ENCODE results near the gene PSMB3.

The PSMB3 gene

GRCh38 chr17:38709104-38709820 lies 43.3 kb upstream of the PSMB3 start:
- Histone ChIP-seq H3K4me3 (ENCODE audit: insufficient read depth, low read depth, low read length, poor library complexity, severe bottlenecking) (no peak overlapping the region), H3K36me3 (ENCODE audit: control insufficient read depth, insufficient read depth, low read length) (peaks cover 55% of the 10 kb centered on the region), H3K4me1 (ENCODE audit: control insufficient read depth, insufficient read depth, low read length, poor library complexity, severe bottlenecking) (peaks cover 11% of the 10 kb centered on the region), H3K9me3 (ENCODE audit: control insufficient read depth, low read length) (no peaks in the 10 kb centered on the region), H3K27me3 (replicated peaks; ENCODE audit: control insufficient read depth, insufficient read depth, low read length, poor library complexity, severe bottlenecking) (no peaks in the 10 kb centered on the region), H3K27ac (ENCODE audit: insufficient read depth, low read length, poor library complexity, severe bottlenecking) (no peak overlapping the region)
- DNase-seq: no peak

- DNase-seq: no peak
- no peak overlapping the region for H3K4me3 ChIP-seq (ENCODE audit: insufficient read depth, low read depth, low read length, poor library complexity, severe bottlenecking)
- peaks cover 61% of the 10 kb centered on the region for H3K36me3 ChIP-seq (ENCODE audit: control insufficient read depth, insufficient read depth, low read length)
- H3K9me3 ChIP-seq (ENCODE audit: control insufficient read depth, low read length): no peaks in the 10 kb centered on the region
- H3K27ac ChIP-seq (ENCODE audit: insufficient read depth, low read length, poor library complexity, severe bottlenecking): no peak overlapping the region
- H3K4me1 ChIP-seq (ENCODE audit: control insufficient read depth, insufficient read depth, low read length, poor library complexity, severe bottlenecking): peaks cover 11% of the 10 kb centered on the region
- no peaks in the 10 kb centered on the region for H3K27me3 ChIP-seq (replicated peaks; ENCODE audit: control insufficient read depth, insufficient read depth, low read length, poor library complexity, severe bottlenecking)
Measured at GRCh38 chr17:38709864-38710603, 42.5 kb upstream of the PSMB3 start.

- Histone ChIP-seq H3K4me1 (ENCODE audit: control insufficient read depth, insufficient read depth, low read length, poor library complexity, severe bottlenecking) (peaks cover 11% of the 10 kb centered on the region), H3K4me3 (ENCODE audit: insufficient read depth, low read depth, low read length, poor library complexity, severe bottlenecking) (no peak overlapping the region), H3K27ac (ENCODE audit: insufficient read depth, low read length, poor library complexity, severe bottlenecking) (no peak overlapping the region), H3K36me3 (ENCODE audit: control insufficient read depth, insufficient read depth, low read length) (peaks cover 66% of the 10 kb centered on the region), H3K27me3 (replicated peaks; ENCODE audit: control insufficient read depth, insufficient read depth, low read length, poor library complexity, severe bottlenecking) (no peaks in the 10 kb centered on the region), H3K9me3 (ENCODE audit: control insufficient read depth, low read length) (no peaks in the 10 kb centered on the region)
- no peak for DNase-seq
Measured at GRCh38 chr17:38710604-38710962, 42.0 kb upstream of the PSMB3 start.

GRCh38 chr17:38710985-38711384 lies 41.6 kb upstream of the PSMB3 start:
- Histone ChIP-seq H3K27me3 (replicated peaks; ENCODE audit: control insufficient read depth, insufficient read depth, low read length, poor library complexity, severe bottlenecking) (no peaks in the 10 kb centered on the region), H3K4me3 (ENCODE audit: insufficient read depth, low read depth, low read length, poor library complexity, severe bottlenecking) (no peak overlapping the region), H3K36me3 (ENCODE audit: control insufficient read depth, insufficient read depth, low read length) (peaks cover 70% of the 10 kb centered on the region), H3K9me3 (ENCODE audit: control insufficient read depth, low read length) (no peaks in the 10 kb centered on the region), H3K27ac (ENCODE audit: insufficient read depth, low read length, poor library complexity, severe bottlenecking) (no peak overlapping the region), H3K4me1 (ENCODE audit: control insufficient read depth, insufficient read depth, low read length, poor library complexity, severe bottlenecking) (peaks cover 11% of the 10 kb centered on the region)
- DNase-seq: no peak

DNA sequence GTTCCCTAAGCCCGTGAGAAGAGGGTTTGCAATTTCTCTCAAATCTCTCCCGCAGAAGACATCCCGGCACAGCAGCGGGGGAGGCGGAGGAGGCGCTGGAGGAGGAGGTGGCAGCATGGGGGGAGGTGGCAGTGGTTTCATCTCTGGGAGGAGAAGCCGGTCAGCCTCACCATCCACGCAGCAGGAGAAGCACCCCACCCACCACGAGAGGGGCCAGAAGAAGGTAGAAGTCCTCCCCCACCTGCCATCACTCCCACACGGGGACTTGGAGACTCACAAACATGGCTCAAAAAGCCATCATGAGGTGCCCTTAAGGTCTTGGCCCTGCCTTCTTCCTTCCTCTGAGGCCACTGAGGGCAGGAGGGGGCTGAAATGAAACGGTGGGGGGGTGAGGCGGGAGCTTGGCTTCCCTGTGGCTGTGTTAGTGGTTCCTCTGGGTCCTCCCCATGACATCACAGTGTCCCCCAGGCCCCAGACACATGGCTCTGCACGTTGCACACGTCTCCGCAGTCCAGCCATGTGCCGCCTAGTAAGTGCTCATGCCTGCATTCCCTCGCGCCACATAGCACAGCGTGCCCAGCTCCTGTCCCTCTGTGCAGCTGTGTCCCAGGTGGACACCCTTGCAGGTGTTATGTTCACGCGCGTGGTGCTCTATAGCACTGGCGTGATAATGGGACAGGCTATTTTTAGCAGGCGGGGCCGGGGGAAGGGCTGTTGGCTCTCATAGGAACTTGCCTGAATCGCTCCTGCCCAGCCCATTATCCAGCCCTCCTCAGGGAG lies 40.6 kb upstream of the PSMB3 start:
- DNase-seq: no peak
- H3K27me3 ChIP-seq (replicated peaks; ENCODE audit: control insufficient read depth, insufficient read depth, low read length, poor library complexity, severe bottlenecking): no peaks in the 10 kb centered on the region
- peaks cover 6% of the 10 kb centered on the region for H3K4me1 ChIP-seq (ENCODE audit: control insufficient read depth, insufficient read depth, low read length, poor library complexity, severe bottlenecking)
- H3K9me3 ChIP-seq (ENCODE audit: control insufficient read depth, low read length): no peaks in the 10 kb centered on the region
- H3K4me3 ChIP-seq (ENCODE audit: insufficient read depth, low read depth, low read length, poor library complexity, severe bottlenecking): no peak overlapping the region
- H3K27ac ChIP-seq (ENCODE audit: insufficient read depth, low read length, poor library complexity, severe bottlenecking): no peak overlapping the region
- peaks cover 80% of the 10 kb centered on the region for H3K36me3 ChIP-seq (ENCODE audit: control insufficient read depth, insufficient read depth, low read length)

DNA sequence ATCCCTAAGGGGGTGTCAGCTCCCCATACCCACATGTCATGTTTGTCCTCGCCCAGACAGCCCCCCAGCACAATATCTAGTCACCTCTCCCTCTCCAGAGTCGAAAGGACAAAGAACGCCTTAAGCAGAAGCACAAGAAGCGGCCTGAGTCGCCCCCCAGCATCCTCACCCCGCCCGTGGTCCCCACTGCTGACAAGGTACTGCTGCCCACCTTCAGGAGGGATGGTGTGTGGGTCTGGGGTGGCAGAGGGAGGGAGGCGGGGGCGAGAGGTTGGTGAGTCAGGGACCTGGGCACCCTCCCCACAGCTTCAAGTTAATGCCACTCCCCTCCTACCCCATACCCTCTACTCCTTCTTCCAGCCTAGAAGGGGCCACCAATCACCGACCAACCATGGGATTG lies 39.9 kb upstream of the PSMB3 start:
- no peak for DNase-seq
- no peak overlapping the region for H3K4me3 ChIP-seq (ENCODE audit: insufficient read depth, low read depth, low read length, poor library complexity, severe bottlenecking)
- peaks cover 86% of the 10 kb centered on the region for H3K36me3 ChIP-seq (ENCODE audit: control insufficient read depth, insufficient read depth, low read length)
- no peaks in the 10 kb centered on the region for H3K27me3 ChIP-seq (replicated peaks; ENCODE audit: control insufficient read depth, insufficient read depth, low read length, poor library complexity, severe bottlenecking)
- peaks cover under 1% of the 10 kb centered on the region for H3K4me1 ChIP-seq (ENCODE audit: control insufficient read depth, insufficient read depth, low read length, poor library complexity, severe bottlenecking)
- no peak overlapping the region for H3K27ac ChIP-seq (ENCODE audit: insufficient read depth, low read length, poor library complexity, severe bottlenecking)
- no peaks in the 10 kb centered on the region for H3K9me3 ChIP-seq (ENCODE audit: control insufficient read depth, low read length)

DNA sequence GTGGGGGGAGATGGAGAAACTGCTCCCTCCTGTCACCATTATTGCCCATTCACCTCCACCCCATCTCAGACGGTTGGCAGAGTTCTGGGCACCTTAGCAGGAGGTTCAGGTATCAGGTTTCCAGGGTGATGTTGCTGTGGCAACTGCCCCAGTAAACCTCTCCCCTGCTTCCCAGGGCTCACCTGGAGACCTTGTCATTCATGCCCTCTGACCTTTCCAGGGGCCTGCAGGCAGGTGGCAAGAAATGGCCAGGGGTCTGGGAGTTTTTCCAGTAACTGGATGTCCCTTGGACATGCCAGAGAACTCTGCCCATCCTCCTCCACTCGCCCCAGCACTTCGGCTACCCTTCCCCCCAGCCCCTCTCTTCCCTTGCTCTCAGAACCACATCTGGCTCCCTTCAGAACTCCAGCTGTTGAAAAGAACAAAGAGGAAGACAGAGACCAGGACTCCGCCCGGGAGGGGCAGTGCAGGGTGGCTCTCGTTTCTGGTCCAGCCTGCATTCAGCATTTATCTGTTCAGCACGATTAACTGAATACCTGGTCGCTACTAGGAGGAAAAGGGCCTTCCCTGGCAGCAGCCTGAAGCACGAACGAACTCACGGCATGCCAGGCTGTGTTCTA lies 39.0 kb upstream of the PSMB3 start:
- H3K27me3 ChIP-seq (replicated peaks; ENCODE audit: control insufficient read depth, insufficient read depth, low read length, poor library complexity, severe bottlenecking): no peaks in the 10 kb centered on the region
- no peak overlapping the region for H3K4me3 ChIP-seq (ENCODE audit: insufficient read depth, low read depth, low read length, poor library complexity, severe bottlenecking)
- H3K27ac ChIP-seq (ENCODE audit: insufficient read depth, low read length, poor library complexity, severe bottlenecking): no peak overlapping the region
- no peak for DNase-seq
- no peaks in the 10 kb centered on the region for H3K9me3 ChIP-seq (ENCODE audit: control insufficient read depth, low read length)
- no peaks in the 10 kb centered on the region for H3K4me1 ChIP-seq (ENCODE audit: control insufficient read depth, insufficient read depth, low read length, poor library complexity, severe bottlenecking)
- H3K36me3 ChIP-seq (ENCODE audit: control insufficient read depth, insufficient read depth, low read length): peaks cover 93% of the 10 kb centered on the region

DNA sequence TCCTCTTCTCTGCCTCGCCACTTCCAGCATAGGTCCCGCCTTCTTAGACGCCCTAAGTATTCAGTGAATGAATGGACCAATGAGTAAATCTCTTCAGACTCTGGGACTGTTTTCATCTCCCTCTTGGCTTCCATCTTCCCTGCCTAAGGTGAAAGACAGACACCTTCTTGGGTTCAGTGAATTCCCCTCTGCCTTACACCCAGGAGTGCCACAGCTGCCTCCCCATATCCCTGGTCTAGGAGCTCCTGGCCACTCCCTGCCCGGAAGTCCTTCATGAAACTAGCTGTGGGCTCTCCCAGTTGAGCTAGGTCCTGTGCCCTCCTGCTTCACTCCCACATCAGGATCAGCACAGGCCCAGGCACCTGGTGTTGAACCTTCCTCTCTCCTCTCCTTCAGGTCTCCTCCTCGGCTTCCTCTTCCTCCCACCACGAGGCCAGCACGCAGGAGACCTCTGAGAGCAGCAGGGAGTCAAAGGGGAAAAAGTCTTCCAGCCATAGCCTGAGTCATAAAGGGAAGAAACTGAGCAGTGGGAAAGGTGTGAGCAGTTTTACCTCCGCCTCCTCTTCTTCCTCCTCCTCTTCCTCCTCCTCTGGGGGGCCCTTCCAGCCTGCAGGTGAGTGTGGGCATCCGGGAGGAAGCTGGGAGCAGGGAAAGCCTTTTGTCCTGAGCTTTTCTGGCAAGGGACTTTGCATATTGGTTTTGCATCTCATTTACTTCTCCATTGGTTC lies 37.2 kb upstream of the PSMB3 start:
- H3K36me3 ChIP-seq (ENCODE audit: control insufficient read depth, insufficient read depth, low read length): peaks cover 84% of the 10 kb centered on the region
- H3K4me1 ChIP-seq (ENCODE audit: control insufficient read depth, insufficient read depth, low read length, poor library complexity, severe bottlenecking): no peaks in the 10 kb centered on the region
- H3K27me3 ChIP-seq (replicated peaks; ENCODE audit: control insufficient read depth, insufficient read depth, low read length, poor library complexity, severe bottlenecking): no peaks in the 10 kb centered on the region
- H3K9me3 ChIP-seq (ENCODE audit: control insufficient read depth, low read length): no peaks in the 10 kb centered on the region
- DNase-seq: no peak
- no peak overlapping the region for H3K4me3 ChIP-seq (ENCODE audit: insufficient read depth, low read depth, low read length, poor library complexity, severe bottlenecking)
- no peak overlapping the region for H3K27ac ChIP-seq (ENCODE audit: insufficient read depth, low read length, poor library complexity, severe bottlenecking)

DNA sequence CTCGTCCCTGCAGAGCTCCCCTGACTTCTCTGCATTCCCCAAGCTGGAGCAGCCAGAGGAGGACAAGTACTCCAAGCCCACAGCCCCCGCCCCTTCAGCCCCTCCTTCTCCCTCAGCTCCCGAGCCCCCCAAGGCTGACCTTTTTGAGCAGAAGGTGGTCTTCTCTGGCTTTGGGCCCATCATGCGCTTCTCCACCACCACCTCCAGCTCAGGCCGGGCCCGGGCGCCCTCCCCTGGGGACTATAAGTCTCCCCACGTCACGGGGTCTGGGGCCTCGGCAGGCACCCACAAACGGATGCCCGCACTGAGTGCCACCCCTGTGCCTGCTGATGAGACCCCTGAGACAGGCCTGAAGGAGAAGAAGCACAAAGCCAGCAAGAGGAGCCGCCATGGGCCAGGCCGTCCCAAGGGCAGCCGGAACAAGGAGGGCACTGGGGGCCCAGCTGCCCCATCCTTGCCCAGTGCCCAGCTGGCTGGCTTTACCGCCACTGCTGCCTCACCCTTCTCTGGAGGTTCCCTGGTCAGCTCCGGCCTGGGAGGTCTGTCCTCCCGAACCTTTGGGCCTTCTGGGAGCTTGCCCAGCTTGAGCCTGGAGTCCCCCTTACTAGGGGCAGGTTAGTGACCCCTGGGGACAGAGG lies 36.1 kb upstream of the PSMB3 start:
- Histone ChIP-seq H3K9me3 (ENCODE audit: control insufficient read depth, low read length) (no peaks in the 10 kb centered on the region), H3K4me3 (ENCODE audit: insufficient read depth, low read depth, low read length, poor library complexity, severe bottlenecking) (no peak overlapping the region), H3K27ac (ENCODE audit: insufficient read depth, low read length, poor library complexity, severe bottlenecking) (no peak overlapping the region), H3K4me1 (ENCODE audit: control insufficient read depth, insufficient read depth, low read length, poor library complexity, severe bottlenecking) (no peaks in the 10 kb centered on the region), H3K27me3 (replicated peaks; ENCODE audit: control insufficient read depth, insufficient read depth, low read length, poor library complexity, severe bottlenecking) (no peaks in the 10 kb centered on the region), H3K36me3 (ENCODE audit: control insufficient read depth, insufficient read depth, low read length) (peaks cover 85% of the 10 kb centered on the region)
- DNase-seq: no peak

All from effector memory CD4-positive, alpha-beta T cell (primary cell).